ENCODE measurements around the gene LY6G6D. TPM values are rescaled to one million over a fixed set of nuclear protein-coding genes. Genes with fewer than 3 reads are reported as not detected.
A peak's percentile ranks its signal among the peaks of the same experiment; 100 is the strongest.

Gene LY6G6D
- total RNA-seq, result not detected in 2 replicates

- Mint-ChIP-seq H3K4me3 (no peak within 1 kb of the TSS), H3K36me3 (ENCODE audit: low read depth) (no peaks in the 10 kb centered on the region), H3K4me1 (peaks cover 16% of the 10 kb centered on the region), H3K27me3 (peaks cover 11% of the 10 kb centered on the region), H3K27ac (no peak within 1 kb of the TSS), H3K9me3 (no peaks in the 10 kb centered on the region)
- intact Hi-C loops (cut with micrococcal nuclease), result no loop called here
- DNase-seq, result no peak
Observed at GRCh38 chr6:31715022-31715958, at the start of gene LY6G6D. TSS of gene LY6G6D (plus strand) at chr6:31715348. CDS start at chr6:31715356, 8 bp downstream.

GRCh38 chr6:31665501-31666336, 49.4 kb upstream of the LY6G6D start, which contains the start of gene CSNK2B:
TSS of gene CSNK2B (plus strand) at chr6:31666080. CDS start at chr6:31666832, 752 bp downstream.
- intact Hi-C loops (cut with micrococcal nuclease), result loop anchor here (1.0 to 10.0 kb wide), 10 partner anchors 13 to 1189 kb away; partner anchors contain the start of genes ABHD16A, ATP6V1G2, BAG6 and CLIC1
- Mint-ChIP-seq H3K27ac (peak within 1 kb of the TSS; percentile 96), H3K4me3 (peak within 1 kb of the TSS; percentile 96), H3K27me3 (no peaks in the 10 kb centered on the region), H3K36me3 (ENCODE audit: low read depth) (peaks cover 79% of the 10 kb centered on the region), H3K4me1 (peaks cover 58% of the 10 kb centered on the region), H3K9me3 (no peaks in the 10 kb centered on the region)
- peak; percentile 99 for DNase-seq

GRCh38 chr6:31666337-31666965, 48.7 kb upstream of the LY6G6D start:
- peaks cover 79% of the 10 kb centered on the region for H3K36me3 Mint-ChIP-seq (ENCODE audit: low read depth)
- H3K27ac Mint-ChIP-seq, result peak overlapping the region; percentile 96
- H3K9me3 Mint-ChIP-seq, result no peaks in the 10 kb centered on the region
- DNase-seq, result peak; percentile 66
- intact Hi-C loops (cut with micrococcal nuclease), result loop anchor here (10.0 kb wide), 1 partner anchor 1188 kb away; the partner anchor contains the start of genes PSMB9 and TAP1
- peak overlapping the region; percentile 96 for H3K4me3 Mint-ChIP-seq
- H3K27me3 Mint-ChIP-seq, result no peaks in the 10 kb centered on the region
- peaks cover 53% of the 10 kb centered on the region for H3K4me1 Mint-ChIP-seq

GRCh38 chr6:31669676-31670075, 45.5 kb upstream of the LY6G6D start, which contains the start of gene LY6G5B:
TSS of gene LY6G5B (plus strand) at chr6:31669976. CDS start at chr6:31670951, 975 bp downstream.
- Mint-ChIP-seq H3K4me3 (no peak within 1 kb of the TSS), H3K27me3 (no peaks in the 10 kb centered on the region), H3K27ac (no peak within 1 kb of the TSS), H3K9me3 (no peaks in the 10 kb centered on the region), H3K36me3 (ENCODE audit: low read depth) (peaks cover 73% of the 10 kb centered on the region), H3K4me1 (peaks cover 30% of the 10 kb centered on the region)
- no peak for DNase-seq
- intact Hi-C loops (cut with micrococcal nuclease), result loop anchor here (10.0 kb wide), 1 partner anchor 1185 kb away; the partner anchor contains the start of genes PSMB9 and TAP1

- H3K4me3 Mint-ChIP-seq, result no peak overlapping the region
- no peaks in the 10 kb centered on the region for H3K27me3 Mint-ChIP-seq
- intact Hi-C loops (cut with micrococcal nuclease), result no loop called here
- DNase-seq, result no peak
- H3K9me3 Mint-ChIP-seq, result no peaks in the 10 kb centered on the region
- peaks cover 20% of the 10 kb centered on the region for H3K36me3 Mint-ChIP-seq (ENCODE audit: low read depth)
- H3K27ac Mint-ChIP-seq, result no peak overlapping the region
- H3K4me1 Mint-ChIP-seq, result peaks cover 22% of the 10 kb centered on the region
Observed at GRCh38 chr6:31676322-31676903, 38.7 kb upstream of the LY6G6D start.

- no peak overlapping the region for H3K4me3 Mint-ChIP-seq
- peaks cover 15% of the 10 kb centered on the region for H3K36me3 Mint-ChIP-seq (ENCODE audit: low read depth)
- peaks cover 25% of the 10 kb centered on the region for H3K4me1 Mint-ChIP-seq
- intact Hi-C loops (cut with micrococcal nuclease), result no loop called here
- no peak for DNase-seq
- H3K27ac Mint-ChIP-seq, result no peak overlapping the region
- H3K9me3 Mint-ChIP-seq, result no peaks in the 10 kb centered on the region
- H3K27me3 Mint-ChIP-seq, result no peaks in the 10 kb centered on the region
Observed at GRCh38 chr6:31676904-31677303, 38.2 kb upstream of the LY6G6D start.

GRCh38 chr6:31677955-31678354, 37.2 kb upstream of the LY6G6D start:
- Mint-ChIP-seq H3K27ac (no peak overlapping the region), H3K4me1 (peaks cover 25% of the 10 kb centered on the region), H3K36me3 (ENCODE audit: low read depth) (peaks cover 6% of the 10 kb centered on the region), H3K27me3 (no peaks in the 10 kb centered on the region), H3K4me3 (no peak overlapping the region), H3K9me3 (no peaks in the 10 kb centered on the region)
- intact Hi-C loops (cut with micrococcal nuclease), result no loop called here
- no peak for DNase-seq

- DNase-seq, result peak; percentile 89
- no peaks in the 10 kb centered on the region for H3K9me3 Mint-ChIP-seq
- H3K4me3 Mint-ChIP-seq, result peak within 1 kb of the TSS; percentile 83
- H3K36me3 Mint-ChIP-seq (ENCODE audit: low read depth), result peaks cover under 1% of the 10 kb centered on the region
- H3K27me3 Mint-ChIP-seq, result no peaks in the 10 kb centered on the region
- peaks cover 25% of the 10 kb centered on the region for H3K4me1 Mint-ChIP-seq
- intact Hi-C loops (cut with micrococcal nuclease), result loop anchor here (1.0 to 2.0 kb wide), 5 partner anchors 15 to 150 kb away; partner anchors contain the start of gene ABHD16A
- peak within 1 kb of the TSS; percentile 82 for H3K27ac Mint-ChIP-seq
Observed at GRCh38 chr6:31680226-31681134, 34.7 kb upstream of the LY6G6D start, which contains the start of gene LY6G5C. TSS of gene LY6G5C (minus strand) at chr6:31681067. CDS start at chr6:31680373, 694 bp downstream.

GRCh38 chr6:31681135-31681671, 33.9 kb upstream of the LY6G6D start:
- H3K9me3 Mint-ChIP-seq, result no peaks in the 10 kb centered on the region
- DNase-seq, result peak; percentile 82
- H3K36me3 Mint-ChIP-seq (ENCODE audit: low read depth), result peaks cover 5% of the 10 kb centered on the region
- no peaks in the 10 kb centered on the region for H3K27me3 Mint-ChIP-seq
- intact Hi-C loops (cut with micrococcal nuclease), result loop anchor here (2.0 kb wide), 2 partner anchors 22 to 58 kb away; partner anchors contain the start of gene ABHD16A
- peak overlapping the region; percentile 83 for H3K4me3 Mint-ChIP-seq
- H3K27ac Mint-ChIP-seq, result peak overlapping the region; percentile 82
- peaks cover 25% of the 10 kb centered on the region for H3K4me1 Mint-ChIP-seq

- Mint-ChIP-seq H3K27me3 (no peaks in the 10 kb centered on the region), H3K36me3 (ENCODE audit: low read depth) (peaks cover 20% of the 10 kb centered on the region), H3K27ac (no peak overlapping the region), H3K9me3 (no peaks in the 10 kb centered on the region), H3K4me3 (no peak overlapping the region), H3K4me1 (peaks cover 22% of the 10 kb centered on the region)
- no peak for DNase-seq
- intact Hi-C loops (cut with micrococcal nuclease), result no loop called here
Observed at GRCh38 chr6:31683591-31683990, 31.6 kb upstream of the LY6G6D start.

GRCh38 chr6:31686483-31686882, 28.7 kb upstream of the LY6G6D start:
- Mint-ChIP-seq H3K27me3 (no peaks in the 10 kb centered on the region), H3K4me3 (no peak overlapping the region), H3K4me1 (peaks cover 6% of the 10 kb centered on the region), H3K9me3 (no peaks in the 10 kb centered on the region), H3K36me3 (ENCODE audit: low read depth) (peaks cover 35% of the 10 kb centered on the region), H3K27ac (peak overlapping the region; percentile 4)
- DNase-seq, result no peak
- intact Hi-C loops (cut with micrococcal nuclease), result no loop called here

- intact Hi-C loops (cut with micrococcal nuclease), result no loop called here
- no peak for DNase-seq
- Mint-ChIP-seq H3K36me3 (ENCODE audit: low read depth) (peaks cover 37% of the 10 kb centered on the region), H3K9me3 (no peaks in the 10 kb centered on the region), H3K4me3 (no peak overlapping the region), H3K27ac (no peak overlapping the region), H3K4me1 (peaks cover 4% of the 10 kb centered on the region), H3K27me3 (no peaks in the 10 kb centered on the region)
Observed at GRCh38 chr6:31687321-31687720, 27.8 kb upstream of the LY6G6D start.
